B cell (primary cell): Measurements from ENCODE around the gene GPX6. TPM values are rescaled to one million over a fixed set of nuclear protein-coding genes. Genes with fewer than 3 reads are reported as not detected.
A peak's percentile ranks its signal among the peaks of the same experiment; 100 is the strongest.

ENCODE experiments used
- ATAC-seq: fragments of 200-7000 bp; cut with Tn5 transposase; one replicate; pipeline ENCODE4 v1.10.0; 2021; ENCODE audit warnings: low read depth, mild to moderate bottlenecking, moderate number of reproducible peaks, moderate library complexity
- CTCF ChIA-PET: fragments of 350-600 bp; sonication (Branson Sonifier 250); formaldehyde crosslinking; loops from one replicate; lab custom pipeline; 2021; ENCODE audit warnings: antibody characterized with exemption, inconsistent platforms; lab: Charles Lee
- POLR2A ChIA-PET: fragments of 350-600 bp; sonication (Branson Sonifier 250); formaldehyde crosslinking; loops from one replicate; lab custom pipeline; 2021; ENCODE audit warnings: antibody characterized with exemption; lab: Charles Lee
- DNase-seq: peaks from one replicate; pipeline ENCODE4 v3.0.0; 2013
- H2AFZ ChIP-seq: 2 replicates; pipeline ENCODE4 v1.6.1; 2012; ENCODE audit warnings: mild to moderate bottlenecking, low read depth, low read length; ENCODE audit not compliant: insufficient read depth, poor library complexity, severe bottlenecking
- H3K27ac ChIP-seq, 2 donors: 1 replicate in 1 of 2; 2 replicates in 1 of 2; pipeline ENCODE4 v1.5.1; 2012 to 2013; ENCODE audit warnings: low read length in 2 of 2, mild to moderate bottlenecking in 2 of 2, moderate library complexity in 1 of 2
- H3K27me3 ChIP-seq, 4 experiments: fragments of 200-600 bp in 1 of 4; sonication (generic) in 1 of 4; replicated peaks in 1 of 4; 1 replicate in 2 of 4; 2 replicates in 2 of 4; pipeline versions ENCODE4 v1.6.1 to v1.7.0; 2013 to 2016; ENCODE audit warnings: low read length in 3 of 4, mild to moderate bottlenecking in 2 of 4, mixed read lengths in 1 of 4, moderate library complexity in 1 of 4; ENCODE audit not compliant: insufficient read depth in 4 of 4, control insufficient read depth in 3 of 4; ENCODE audit errors: control extremely low read depth in 1 of 4
- H3K36me3 ChIP-seq, 2 experiments: replicated peaks in 1 of 2; 1 replicate in 1 of 2; 2 replicates in 1 of 2; pipeline versions ENCODE4 v1.6.1 to v1.7.1; 2013; ENCODE audit warnings: low read length in 1 of 2; ENCODE audit not compliant: insufficient read depth in 2 of 2, control insufficient read depth in 1 of 2; ENCODE audit errors: control extremely low read depth in 1 of 2, extremely low read depth in 1 of 2
- H3K4me1 ChIP-seq, 2 donors: fragments of 200-600 bp in 1 of 2; sonication (generic) in 1 of 2; 1 replicate in 1 of 2; 2 replicates in 1 of 2; pipeline versions ENCODE4 v1.5.1 to v1.6.1; 2013 to 2017; ENCODE audit warnings: low read length in 2 of 2; ENCODE audit not compliant: control insufficient read depth in 2 of 2, insufficient read depth in 2 of 2
- H3K4me2 ChIP-seq: replicated peaks from 2 replicates; pipeline ENCODE3; 2012; ENCODE audit warnings: mild to moderate bottlenecking, low read depth, low read length; ENCODE audit not compliant: poor library complexity, severe bottlenecking
- H3K4me3 ChIP-seq, 5 experiments: fragments of 200-600 bp in 1 of 5; sonication (generic) in 1 of 5; 1 replicate in 3 of 5; 2 replicates in 2 of 5; pipeline versions ENCODE4 v1.5.1 to v1.7.0; 2011 to 2016; ENCODE audit warnings: low read length in 4 of 5, mild to moderate bottlenecking in 4 of 5, low read depth in 2 of 5, control low read depth in 1 of 5, moderate library complexity in 1 of 5; ENCODE audit not compliant: insufficient read depth in 1 of 5; ENCODE audit errors: control extremely low read depth in 1 of 5, extremely low read depth in 1 of 5
- H3K79me2 ChIP-seq: fragments of 200-600 bp; sonication (generic); one replicate; pipeline ENCODE4 v1.6.0; 2016; ENCODE audit warnings: low read length; ENCODE audit not compliant: control insufficient read depth, insufficient read depth
- H3K9ac ChIP-seq: fragments of 200-600 bp; sonication (generic); 2 replicates; pipeline ENCODE4 v1.6.1; 2017; ENCODE audit warnings: mild to moderate bottlenecking, low read length, moderate library complexity
- H3K9me3 ChIP-seq, 3 donors: one replicate each; pipeline versions ENCODE4 v1.6.1 to v1.7.1; 2013; ENCODE audit warnings: low read length in 2 of 3; ENCODE audit not compliant: control insufficient read depth in 2 of 3, insufficient read depth in 1 of 3; ENCODE audit errors: control extremely low read depth in 1 of 3
- H4K20me1 ChIP-seq: 2 replicates; pipeline ENCODE4 v1.6.0; 2012; ENCODE audit warnings: mild to moderate bottlenecking, low read length; ENCODE audit not compliant: insufficient read depth, control insufficient read depth, poor library complexity, severe bottlenecking
- H3K27ac Mint-ChIP-seq: one replicate; pipeline ENCODE4 v1.8.0; 2021; ENCODE audit warnings: mixed read lengths
- H3K27me3 Mint-ChIP-seq: one replicate; pipeline ENCODE4 v1.8.0; 2021; ENCODE audit warnings: mixed read lengths
- H3K4me1 Mint-ChIP-seq: one replicate; pipeline ENCODE4 v1.8.0; 2021; ENCODE audit warnings: mixed read lengths
- H3K4me3 Mint-ChIP-seq: one replicate; pipeline ENCODE4 v1.8.0; 2021; ENCODE audit warnings: mixed read lengths
- H3K9me3 Mint-ChIP-seq: one replicate; pipeline ENCODE4 v1.8.0; 2022; ENCODE audit warnings: mixed read lengths; ENCODE audit not compliant: insufficient read depth
- CTCF ChIP-seq: fragments of 200-600 bp; IDR thresholded peaks from one replicate; pipeline ENCODE4 v1.8.0; 2022; ENCODE audit warnings: antibody characterized with exemption, mild to moderate bottlenecking
- EZH2 ChIP-seq: IDR thresholded peaks from 2 replicates; pipeline ENCODE4 v1.6.1; 2012; ENCODE audit warnings: borderline replicate concordance, low read depth, mild to moderate bottlenecking, moderate library complexity, low read length; ENCODE audit not compliant: insufficient read depth, poor library complexity, severe bottlenecking
- WGBS: methylation state at CpG from one replicate; pipeline ENCODE4 v1.1.5; 2013; ENCODE audit warnings: missing lambda C conversion rate; ENCODE audit not compliant: insufficient coverage; 5-methylcytosine and 5-hydroxymethylcytosine counted together
- intact Hi-C: fragments of 100-400 bp; cut with micrococcal nuclease; formaldehyde crosslinking; loops from one replicate; pipeline ENCODE4 v1.10.0; 2022
- polyA plus RNA-seq: library from polyadenylated mRNA; depleted of rRNA; stranded (reverse); fragments of >200 nt; gene quantifications from 2 replicates; pipeline ENCODE4 v1.2.3, GENCODE V29; 2012
- total RNA-seq, 2 donors: library from RNA; stranded (reverse); fragments of 120-200 nt in 1 of 2; gene quantifications; 1 replicate in 1 of 2; 2 replicates in 1 of 2; pipeline versions ENCODE4 v1.2.3 to v1.2.4, GENCODE V29; 2013 to 2022

The GPX6 gene
- total and polyA plus RNA-seq, 2 donors (not counting 1 experiment from before 2014, with no cell fraction given) = not detected

- Histone ChIP-seq H3K27ac (no peak overlapping the region), H3K36me3 (no peaks in the 10 kb centered on the region), H3K4me3 (peak overlapping the region in 1 of 5 experiments; percentile 22), H2AFZ (peak overlapping the region; percentile 36), H3K4me2 (peak overlapping the region; percentile 42), H3K9ac (no peak overlapping the region), H3K27me3 (peaks cover 0 to 38% (median 23%) of the 10 kb centered on the region in 4 experiments), H3K9me3 (peaks cover 0 to 10% (median 0%) of the 10 kb centered on the region in 3 donors), H4K20me1 (no peaks in the 10 kb centered on the region), H3K4me1 (peaks cover 5% of the 10 kb centered on the region in 2 donors), H3K79me2 (no peaks in the 10 kb centered on the region)
- Mint-ChIP-seq H3K9me3 (peaks cover 12% of the 10 kb centered on the region), H3K4me1 (peaks cover 11% of the 10 kb centered on the region), H3K27me3 (peaks cover 90% of the 10 kb centered on the region), H3K4me3 (peak overlapping the region; percentile 27), H3K27ac (no peak overlapping the region)
- ATAC-seq = no peak
- no peak for DNase-seq
- TF ChIP-seq EZH2 (no peak), CTCF (no peak)
- intact Hi-C loops = no loop called here
- ChIA-PET POLR2A (no interaction called here), CTCF (no interaction called here)
- WGBS = 5% methylated on average over 11 of the region's 18 CpGs
These were observed 21.5 kb upstream of the GPX6 start for GRCh38 chr6:28537065-28537464.

- POLR2A ChIA-PET = no interaction called here
- Histone ChIP-seq H2AFZ (no peak overlapping the region), H3K79me2 (no peaks in the 10 kb centered on the region), H3K9ac (no peak overlapping the region), H3K9me3 (peaks cover 0 to 3% (median 0%) of the 10 kb centered on the region in 3 donors), H3K4me1 (peaks cover 5% of the 10 kb centered on the region in 2 donors), H3K4me3 (no peak overlapping the region), H3K27ac (no peak overlapping the region), H4K20me1 (no peaks in the 10 kb centered on the region), H3K36me3 (no peaks in the 10 kb centered on the region), H3K27me3 (peaks cover 0 to 37% (median 24%) of the 10 kb centered on the region in 4 experiments), H3K4me2 (no peak overlapping the region)
- no peak overlapping the region for H3K27ac Mint-ChIP-seq
- H3K4me3 Mint-ChIP-seq = no peak overlapping the region
- peaks cover 5% of the 10 kb centered on the region for H3K4me1 Mint-ChIP-seq
- ATAC-seq (no peak), DNase-seq (no peak)
- TF ChIP-seq EZH2 = no peak
- no peak for TF ChIP-seq CTCF
- WGBS = 86% methylated on average over 2 of the region's 2 CpGs
- intact Hi-C loops = no loop called here
- H3K27me3 Mint-ChIP-seq = peaks cover 85% of the 10 kb centered on the region
- no peaks in the 10 kb centered on the region for H3K9me3 Mint-ChIP-seq
- CTCF ChIA-PET = no interaction called here
These were observed 19.3 kb upstream of the GPX6 start for GRCh38 chr6:28534875-28535274.
